HL-60 (cell line): ENCODE data around the gene SDCBP2.

ENCODE experiments used
- DNase-seq, 2 experiments: peaks; one replicate each; pipeline ENCODE4 v3.0.0-alpha.2; 2010 to 2020; ENCODE audit warnings: low read depth in 1 of 2, low spot score in 1 of 2
- H3K27ac ChIP-seq: fragments of 250-450 bp; sonication (Bioruptor Pico); replicated peaks from 2 replicates; pipeline ENCODE4 v1.5.1; 2020; ENCODE audit warnings: mild to moderate bottlenecking, moderate library complexity
- H3K27me3 ChIP-seq: fragments of 250-450 bp; sonication (Bioruptor Pico); 2 replicates; pipeline ENCODE4 v1.5.1; 2021; ENCODE audit warnings: mild to moderate bottlenecking, moderate library complexity; ENCODE audit not compliant: insufficient read depth, poor library complexity, severe bottlenecking
- H3K4me3 ChIP-seq: replicated peaks from 2 replicates; pipeline ENCODE4 v1.5.1; 2011; ENCODE audit warnings: mild to moderate bottlenecking, control low read depth, low read length; ENCODE audit not compliant: insufficient read depth
- GABPA ChIP-seq: IDR thresholded peaks from 2 replicates; pipeline ENCODE4 v1.6.1; 2012; ENCODE audit warnings: low read depth
- POLR2AphosphoS5 ChIP-seq: IDR thresholded peaks from 2 replicates; pipeline ENCODE4 v1.6.1; 2012; ENCODE audit warnings: low read depth
- REST ChIP-seq: IDR thresholded peaks from 2 replicates; pipeline ENCODE4 v1.6.1; 2012; ENCODE audit warnings: low read depth; ENCODE audit not compliant: insufficient replicate concordance
- SPI1 ChIP-seq: IDR thresholded peaks from 2 replicates; pipeline ENCODE4 v1.6.1; 2012; ENCODE audit warnings: low read depth, mild to moderate bottlenecking, borderline replicate concordance
- long read RNA-seq: library from polyadenylated mRNA; unstranded; transcript quantifications from one replicate; pipeline ENCODE4 v2.0.0, GENCODE V29; 2020
- TF ChIP-seq, protein P1 (sequence below): IDR thresholded peaks from one replicate; pipeline ENCODE4 v1.5.1; 2011; ENCODE audit warnings: low read length, control low read depth, inconsistent platforms; ENCODE audit not compliant: insufficient read depth

The SDCBP2 gene
- long read RNA-seq, partial matches to known transcripts, result 4 of 95 reads
- long read RNA-seq, other reads (novel, unspliced or antisense), result 91 of 95 reads

DNA sequence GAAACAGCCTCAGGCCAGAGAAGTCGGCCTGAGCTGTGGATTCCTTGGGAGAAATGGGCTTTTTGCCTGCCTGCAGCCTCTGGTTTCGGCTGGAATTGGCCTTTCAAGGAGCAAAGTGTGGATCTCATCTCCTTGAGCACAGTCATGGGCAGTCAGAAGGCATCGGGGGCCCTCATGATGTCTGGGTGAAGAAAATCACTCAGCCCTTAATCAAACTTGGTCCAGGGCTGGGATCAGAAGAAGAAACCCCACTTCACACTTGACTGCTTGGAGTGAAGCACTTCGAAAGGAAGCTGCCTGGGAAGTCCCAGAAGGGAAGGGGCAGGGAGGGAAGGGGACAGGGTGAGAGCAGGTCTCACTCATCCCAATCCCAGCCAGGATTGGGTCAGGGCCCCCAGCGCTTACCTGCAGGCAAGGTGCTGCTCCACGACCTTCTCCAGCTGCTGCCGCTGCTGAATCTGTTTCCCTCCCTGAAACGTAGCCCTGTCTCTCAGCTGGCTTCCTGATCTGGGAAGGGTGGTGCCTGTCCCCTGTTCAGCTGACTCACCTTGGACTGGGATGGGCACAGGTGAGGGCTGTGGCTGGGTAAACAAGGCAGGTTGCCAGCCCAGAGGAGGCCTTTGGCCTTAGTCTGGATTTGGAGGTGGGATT, at the start of gene SDCBP2:
Gene SDCBP2 (minus strand): TSS at position 460 of the 651 bp plus-strand sequence. CDS start 8,723 bp downstream, outside the sequence.
- TF ChIP-seq POLR2AphosphoS5 (no peak), REST (no peak), SPI1 (no peak), GABPA (no peak)
- TF ChIP-seq, protein P1, sequence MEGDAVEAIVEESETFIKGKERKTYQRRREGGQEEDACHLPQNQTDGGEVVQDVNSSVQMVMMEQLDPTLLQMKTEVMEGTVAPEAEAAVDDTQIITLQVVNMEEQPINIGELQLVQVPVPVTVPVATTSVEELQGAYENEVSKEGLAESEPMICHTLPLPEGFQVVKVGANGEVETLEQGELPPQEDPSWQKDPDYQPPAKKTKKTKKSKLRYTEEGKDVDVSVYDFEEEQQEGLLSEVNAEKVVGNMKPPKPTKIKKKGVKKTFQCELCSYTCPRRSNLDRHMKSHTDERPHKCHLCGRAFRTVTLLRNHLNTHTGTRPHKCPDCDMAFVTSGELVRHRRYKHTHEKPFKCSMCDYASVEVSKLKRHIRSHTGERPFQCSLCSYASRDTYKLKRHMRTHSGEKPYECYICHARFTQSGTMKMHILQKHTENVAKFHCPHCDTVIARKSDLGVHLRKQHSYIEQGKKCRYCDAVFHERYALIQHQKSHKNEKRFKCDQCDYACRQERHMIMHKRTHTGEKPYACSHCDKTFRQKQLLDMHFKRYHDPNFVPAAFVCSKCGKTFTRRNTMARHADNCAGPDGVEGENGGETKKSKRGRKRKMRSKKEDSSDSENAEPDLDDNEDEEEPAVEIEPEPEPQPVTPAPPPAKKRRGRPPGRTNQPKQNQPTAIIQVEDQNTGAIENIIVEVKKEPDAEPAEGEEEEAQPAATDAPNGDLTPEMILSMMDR, result no peak
- no peak within 1 kb of the TSS for H3K4me3 ChIP-seq
- no peaks in the 10 kb centered on the region for H3K27me3 ChIP-seq
- H3K27ac ChIP-seq, result no peak within 1 kb of the TSS
- no peak for DNase-seq

DNA sequence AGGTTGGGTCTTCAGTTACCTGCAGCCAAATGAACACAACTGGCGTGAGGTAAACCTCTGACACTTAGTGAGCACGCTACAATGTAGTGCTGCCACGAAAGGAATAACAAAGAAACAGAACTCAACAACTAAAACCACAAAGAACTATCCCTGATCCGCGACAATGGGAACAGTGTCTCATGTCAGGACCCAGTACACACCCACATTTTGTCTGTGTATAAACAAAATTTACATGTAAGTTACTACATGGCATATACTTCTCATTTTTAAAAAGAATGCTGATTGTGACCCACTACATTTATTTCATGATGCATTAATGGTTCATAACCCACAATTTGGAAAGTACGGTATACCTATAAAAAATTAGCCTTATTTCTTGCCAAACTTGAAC, 49.8 kb upstream of the SDCBP2 start:
- no peak overlapping the region for H3K27ac ChIP-seq
- no peak for DNase-seq
- no peak overlapping the region for H3K4me3 ChIP-seq
- no peaks in the 10 kb centered on the region for H3K27me3 ChIP-seq
- TF ChIP-seq REST (no peak), SPI1 (no peak), POLR2AphosphoS5 (no peak), GABPA (no peak)
- TF ChIP-seq, protein P1, result no peak

- DNase-seq, result no peak
- H3K27ac ChIP-seq, result no peak overlapping the region
- H3K4me3 ChIP-seq, result no peak overlapping the region
Observed at GRCh38 chr20:1377984-1378734, 49.2 kb upstream of the SDCBP2 start.

More at GRCh38 chr20:1377984-1378734, 49.2 kb upstream of the SDCBP2 start:
- TF ChIP-seq REST, result no peak
- no peak for TF ChIP-seq POLR2AphosphoS5
- no peak for TF ChIP-seq SPI1
- TF ChIP-seq GABPA, result no peak
- TF ChIP-seq, protein P1, result no peak
- H3K27me3 ChIP-seq, result no peaks in the 10 kb centered on the region
